ENCODE data around the gene RGS6.

The RGS6 gene

GRCh38 chr14:72577521-72577920 lies 645.3 kb downstream of the RGS6 start:
- TF ChIP-seq, protein P1, sequence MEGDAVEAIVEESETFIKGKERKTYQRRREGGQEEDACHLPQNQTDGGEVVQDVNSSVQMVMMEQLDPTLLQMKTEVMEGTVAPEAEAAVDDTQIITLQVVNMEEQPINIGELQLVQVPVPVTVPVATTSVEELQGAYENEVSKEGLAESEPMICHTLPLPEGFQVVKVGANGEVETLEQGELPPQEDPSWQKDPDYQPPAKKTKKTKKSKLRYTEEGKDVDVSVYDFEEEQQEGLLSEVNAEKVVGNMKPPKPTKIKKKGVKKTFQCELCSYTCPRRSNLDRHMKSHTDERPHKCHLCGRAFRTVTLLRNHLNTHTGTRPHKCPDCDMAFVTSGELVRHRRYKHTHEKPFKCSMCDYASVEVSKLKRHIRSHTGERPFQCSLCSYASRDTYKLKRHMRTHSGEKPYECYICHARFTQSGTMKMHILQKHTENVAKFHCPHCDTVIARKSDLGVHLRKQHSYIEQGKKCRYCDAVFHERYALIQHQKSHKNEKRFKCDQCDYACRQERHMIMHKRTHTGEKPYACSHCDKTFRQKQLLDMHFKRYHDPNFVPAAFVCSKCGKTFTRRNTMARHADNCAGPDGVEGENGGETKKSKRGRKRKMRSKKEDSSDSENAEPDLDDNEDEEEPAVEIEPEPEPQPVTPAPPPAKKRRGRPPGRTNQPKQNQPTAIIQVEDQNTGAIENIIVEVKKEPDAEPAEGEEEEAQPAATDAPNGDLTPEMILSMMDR (IDR thresholded peaks at IDR 0.05), result no peak

DNA sequence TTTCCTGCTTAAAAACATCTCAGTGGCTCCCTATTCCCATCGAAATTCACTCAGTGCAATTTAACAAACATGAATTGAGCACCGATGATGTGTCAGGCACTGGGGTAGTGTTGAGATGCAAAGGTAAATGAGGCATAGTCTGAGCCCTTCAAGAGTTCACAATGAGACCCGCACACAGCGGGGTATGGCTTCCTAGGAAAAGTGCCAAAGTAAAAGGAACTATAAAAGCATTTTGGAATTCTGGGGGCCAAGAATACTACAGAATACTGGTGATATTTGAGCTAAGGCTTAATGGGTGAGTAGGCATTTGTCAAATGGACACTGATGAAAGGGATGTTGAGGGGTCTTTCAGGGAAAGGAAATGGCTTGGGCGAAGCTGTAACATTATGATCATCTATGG lies 646.3 kb downstream of the RGS6 start:
- TF ChIP-seq, protein P1 (IDR thresholded peaks at IDR 0.05), result no peak

DNA sequence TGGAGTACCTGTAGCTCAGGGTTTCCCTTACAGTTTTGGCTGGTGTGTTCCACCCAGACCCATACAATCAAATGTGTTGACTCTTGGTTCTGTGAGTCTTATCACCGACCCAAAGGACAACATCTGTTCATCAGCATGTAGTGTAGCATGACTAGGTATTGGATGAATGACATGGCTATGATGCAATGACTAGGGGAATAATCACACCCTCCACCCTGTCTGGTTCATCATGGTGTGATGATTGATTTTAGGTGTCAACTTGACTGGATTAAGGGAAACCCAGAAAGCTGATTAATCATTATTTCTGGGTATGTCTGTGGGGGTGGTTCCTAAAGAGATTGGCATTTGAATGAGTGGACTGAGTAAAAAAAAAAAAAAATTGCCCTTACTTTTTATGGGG lies 650.4 kb downstream of the RGS6 start:
- TF ChIP-seq, protein P1 (IDR thresholded peaks at IDR 0.05), result no peak

DNA sequence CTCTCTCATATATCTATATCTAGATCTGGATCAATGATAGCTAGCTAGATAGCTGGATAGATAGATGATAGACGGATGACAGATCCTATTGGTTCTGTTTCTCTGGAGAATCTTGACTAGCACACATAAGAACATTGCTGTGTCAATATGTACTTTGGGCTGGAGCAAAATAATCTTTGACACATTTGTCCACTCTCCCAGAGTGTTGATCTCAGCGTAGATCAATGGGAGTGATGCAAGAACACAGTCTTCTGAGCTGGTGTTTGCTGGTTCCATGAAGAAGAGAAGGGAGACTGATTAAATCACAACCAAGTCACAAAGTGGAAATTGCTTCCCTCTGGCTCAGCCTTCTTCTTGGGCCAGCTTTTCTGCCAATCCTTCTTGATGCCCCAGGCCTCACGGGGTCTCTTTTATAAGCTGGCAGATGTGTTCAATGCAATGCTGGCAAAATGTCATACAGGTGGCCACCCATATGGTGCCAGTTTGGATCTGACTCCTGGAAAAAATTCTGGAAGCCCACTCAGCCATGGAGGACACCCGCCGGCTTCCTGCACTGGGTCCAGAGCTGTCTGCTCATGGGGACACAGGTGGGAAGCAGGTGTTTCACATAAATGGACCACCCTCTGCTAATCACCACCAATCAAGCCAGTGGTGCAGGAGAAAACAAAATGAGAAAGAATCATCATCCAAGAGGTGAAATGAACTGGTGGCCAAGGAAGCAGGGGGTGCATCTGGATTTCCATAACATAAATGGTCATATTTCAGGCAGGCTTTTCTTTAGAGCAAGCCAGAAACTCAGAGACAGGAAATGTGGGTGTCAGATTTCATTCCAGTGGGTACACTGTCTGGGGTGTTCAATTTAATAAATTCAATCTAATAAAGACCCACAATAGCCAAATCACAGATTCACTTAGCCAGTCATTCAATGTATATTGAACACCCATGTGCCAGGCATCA lies 651.4 kb downstream of the RGS6 start:
- TF ChIP-seq, protein P1 (IDR thresholded peaks at IDR 0.05), result no peak

GRCh38 chr14:72588521-72588920 lies 656.3 kb downstream of the RGS6 start:
- TF ChIP-seq, protein P1 (IDR thresholded peaks at IDR 0.05), result no peak

GRCh38 chr14:72589652-72590051 lies 657.4 kb downstream of the RGS6 start:
- TF ChIP-seq, protein P1 (IDR thresholded peaks at IDR 0.05), result no peak

- TF ChIP-seq, protein P1 (IDR thresholded peaks at IDR 0.05), result no peak
These were observed 658.3 kb downstream of the RGS6 start for GRCh38 chr14:72590577-72590976.

Measured in LNCAP (cell line).